GM18511 (cell line): ENCODE measurements around the gene NTRK2.
"Not testable (repeated sequence)": the region's sequence is repeated elsewhere in the genome, so short reads cannot be mapped to it uniquely, and the experiment has no call there.

Experiments used
- ATAC-seq: cut with Tn5 transposase; IDR thresholded peaks from one replicate; pipeline ENCODE4 v1.9.1; 2021; ENCODE audit warnings: mild to moderate bottlenecking, moderate library complexity; ENCODE audit not compliant: unreplicated experiment

NTRK2 gene

DNA sequence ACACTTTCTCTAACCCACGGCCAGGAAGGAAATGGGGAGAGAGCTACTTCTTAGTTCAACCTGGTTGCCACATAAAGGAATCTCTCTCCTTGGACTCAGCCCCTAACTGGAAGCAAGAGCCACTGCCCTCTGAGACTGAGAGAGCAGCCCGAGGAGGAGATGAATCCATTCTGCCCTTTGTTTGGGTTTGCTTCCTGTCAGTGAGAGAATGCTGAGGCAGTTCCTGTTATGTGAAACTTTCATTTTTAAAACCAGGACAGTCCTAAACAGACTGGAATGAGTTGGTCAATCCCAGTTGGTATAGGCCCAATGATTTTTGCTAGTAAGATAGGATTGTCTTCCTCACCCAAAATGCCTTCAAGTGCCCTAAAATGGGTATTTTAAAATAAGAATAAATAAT is 205.1 kb downstream of the NTRK2 start:
- no peak for ATAC-seq

DNA sequence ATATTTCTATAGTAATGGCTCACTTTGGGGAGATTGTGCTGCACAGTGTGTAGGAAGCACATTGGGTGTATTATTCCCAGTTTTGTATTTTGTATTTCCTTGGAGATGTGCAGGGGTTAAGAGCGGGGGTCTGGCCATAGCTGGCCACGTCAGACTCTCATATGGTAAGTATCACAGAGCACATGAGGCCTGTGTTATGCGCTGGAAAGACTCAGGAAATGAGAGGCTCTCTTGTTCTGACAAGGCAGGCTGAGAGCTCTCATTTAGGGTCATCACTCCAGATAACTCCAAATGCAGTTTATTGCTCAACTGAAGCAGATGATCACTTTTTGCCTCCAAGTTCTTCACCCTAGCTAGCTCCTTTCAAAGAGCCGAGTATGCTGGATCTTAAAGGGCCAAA is 205.7 kb downstream of the NTRK2 start:
- no peak for ATAC-seq

DNA sequence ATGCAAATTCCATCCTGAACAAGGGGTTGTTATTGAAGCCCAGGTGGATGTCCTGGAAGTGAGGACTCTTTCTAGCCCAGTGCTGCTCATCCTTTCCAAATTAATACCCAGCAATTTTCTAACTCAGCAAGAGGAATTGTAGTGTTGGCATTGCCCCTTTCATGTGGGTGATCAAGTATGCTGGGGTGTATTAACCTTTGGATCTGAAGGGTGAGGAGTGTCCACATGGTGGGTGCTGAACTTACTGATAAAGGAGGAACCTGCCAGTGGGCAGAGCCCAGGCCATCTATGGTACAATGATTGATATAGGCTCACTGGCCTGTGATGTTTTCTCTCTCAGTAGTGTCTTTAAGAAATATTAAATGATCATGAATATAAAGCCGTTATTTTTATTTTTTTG is 210.1 kb downstream of the NTRK2 start:
- ATAC-seq: no peak

DNA sequence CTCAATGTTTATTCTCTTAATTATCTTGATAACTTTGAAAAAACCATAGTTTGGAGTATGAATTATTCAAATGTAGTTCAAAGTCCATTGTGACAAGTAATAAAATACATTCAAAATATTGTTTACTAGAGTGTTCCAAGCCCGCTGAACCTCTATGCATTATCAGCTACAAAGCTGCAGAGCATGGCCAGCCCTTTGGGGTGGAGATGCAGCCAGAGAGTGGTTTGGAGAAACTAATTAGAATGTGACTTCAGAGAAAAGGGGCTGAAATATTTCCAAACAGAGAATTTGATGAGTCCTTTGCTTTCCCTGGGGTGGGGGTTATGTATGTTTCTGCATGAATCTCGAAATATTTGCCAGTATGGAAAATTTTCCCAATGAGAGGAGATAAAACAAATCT is 211.3 kb downstream of the NTRK2 start:
- no peak for ATAC-seq

DNA sequence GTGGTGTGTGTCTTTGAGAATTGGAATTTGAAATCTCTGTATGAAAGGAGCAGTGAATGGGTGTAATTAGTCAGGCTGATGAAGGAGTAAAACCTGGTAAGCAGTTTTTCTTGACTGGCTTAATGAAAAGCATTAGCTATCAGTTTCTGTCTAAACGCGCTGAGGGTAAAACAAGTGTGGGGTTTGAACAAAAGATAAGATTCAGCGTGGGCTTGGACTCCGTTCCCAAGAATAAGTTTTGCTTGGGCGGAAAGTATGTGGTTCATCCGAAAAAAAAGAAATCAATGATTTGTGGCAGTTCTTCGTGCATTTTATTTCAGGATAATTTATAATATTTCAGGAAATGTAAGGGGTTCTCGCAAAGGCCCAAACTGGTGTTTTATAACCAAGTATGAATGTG is 217.3 kb downstream of the NTRK2 start:
- no peak for ATAC-seq

DNA sequence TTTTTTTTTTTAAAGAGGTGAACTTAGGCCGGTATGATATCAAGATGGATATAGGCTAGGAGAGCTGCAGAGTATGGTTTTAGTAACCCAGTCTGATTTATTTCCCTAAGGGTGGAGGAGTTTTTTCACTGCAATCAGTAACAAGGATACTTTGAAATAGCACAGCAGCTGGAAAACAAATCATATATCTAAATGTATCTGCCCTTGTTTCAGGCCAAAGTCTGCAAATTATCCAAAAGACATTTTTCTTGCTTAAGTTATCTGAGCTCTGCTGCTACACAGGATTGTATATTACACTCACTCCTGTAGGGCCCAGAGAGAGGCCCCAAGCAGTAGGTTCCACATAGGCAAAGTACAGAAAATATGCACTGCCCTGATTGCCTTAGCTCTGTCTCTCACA is 222.4 kb downstream of the NTRK2 start:
- ATAC-seq: no peak

DNA sequence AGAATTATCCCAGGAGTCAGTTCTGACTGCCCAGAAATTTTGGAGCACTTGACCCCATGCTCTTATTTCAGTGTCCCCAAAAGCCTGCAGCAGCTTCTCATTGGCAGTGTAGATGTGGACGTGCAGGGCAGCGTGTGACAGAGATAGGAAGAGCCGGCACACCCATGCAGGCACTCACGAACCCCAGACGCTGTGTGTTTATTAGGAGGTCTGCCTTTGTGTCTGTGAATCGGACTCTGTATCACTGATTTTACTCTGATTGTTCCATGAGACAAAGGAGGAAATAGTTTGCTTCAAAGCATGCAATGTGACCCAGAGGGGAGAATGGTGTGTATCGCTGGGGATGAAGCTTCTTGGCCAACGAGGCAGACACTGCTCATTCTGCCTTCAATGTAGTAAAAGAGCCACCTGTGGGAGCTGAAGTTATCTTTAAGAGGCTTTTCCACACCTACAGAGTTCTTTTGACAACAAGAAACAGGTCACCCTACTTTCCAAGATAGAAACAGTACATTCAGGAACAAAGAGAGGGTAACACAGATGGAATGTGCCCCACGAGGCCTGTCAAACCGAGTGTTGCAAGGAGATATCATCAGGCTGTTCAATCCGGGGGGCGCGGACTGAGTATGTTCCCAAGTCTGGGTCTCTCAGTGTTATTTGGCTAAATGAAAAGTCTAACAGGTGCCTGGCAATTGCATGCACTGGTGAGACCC is 224.0 kb downstream of the NTRK2 start:
- ATAC-seq: no peak

DNA sequence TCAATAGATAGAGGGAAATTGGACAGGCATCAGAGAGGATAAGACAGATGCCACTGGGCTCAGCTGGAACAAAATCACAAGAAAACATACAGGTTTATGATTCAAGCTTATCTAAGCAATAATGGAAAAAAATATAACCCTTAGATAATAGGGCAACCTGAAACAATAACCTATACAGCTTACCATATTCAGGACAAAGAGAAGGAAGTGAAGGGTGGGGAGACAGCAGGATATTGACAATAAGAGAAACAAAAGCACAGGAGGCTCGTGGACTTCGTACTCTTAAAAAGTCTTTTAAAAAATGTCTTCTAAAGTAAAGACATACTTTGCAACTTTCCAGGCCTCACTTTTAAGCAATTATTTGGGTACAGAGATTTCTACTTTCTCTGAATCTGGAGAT is 225.3 kb downstream of the NTRK2 start:
- ATAC-seq: no peak

DNA sequence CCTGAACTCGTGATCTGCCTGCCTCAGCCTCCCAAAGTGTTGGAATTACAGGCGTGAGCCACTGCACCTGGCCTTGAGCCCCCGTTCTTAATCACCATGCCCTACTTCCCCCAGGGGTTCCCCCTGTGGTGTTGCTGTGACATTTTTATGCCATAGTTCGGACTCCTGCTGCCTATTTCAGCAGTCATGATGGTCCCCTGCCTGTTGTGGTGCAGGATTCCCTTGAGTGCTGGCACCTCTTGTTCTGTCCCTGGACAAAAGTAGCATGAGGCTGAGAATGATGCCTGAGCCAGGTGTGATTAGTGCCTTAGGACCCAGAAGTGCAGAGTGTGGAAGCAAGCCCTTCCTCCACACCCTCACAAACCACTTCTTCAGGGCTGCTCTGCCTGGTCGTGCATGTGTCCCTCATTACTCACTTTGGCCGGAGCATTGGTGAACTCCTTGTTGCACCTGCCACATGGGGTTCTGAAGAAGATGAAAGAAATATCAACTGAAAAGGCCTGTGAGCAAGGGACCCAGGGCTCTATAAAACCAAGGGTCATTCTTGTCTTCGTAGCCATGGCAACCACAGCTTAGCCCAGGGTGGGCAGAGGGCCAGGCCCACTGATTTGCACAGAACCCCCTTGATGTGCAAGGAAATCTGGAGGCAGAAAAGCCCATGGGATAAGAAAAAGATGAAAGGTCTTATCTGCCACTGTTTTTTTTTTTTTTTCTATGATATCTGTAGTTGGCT is 228.0 kb downstream of the NTRK2 start:
- no peak for ATAC-seq

DNA sequence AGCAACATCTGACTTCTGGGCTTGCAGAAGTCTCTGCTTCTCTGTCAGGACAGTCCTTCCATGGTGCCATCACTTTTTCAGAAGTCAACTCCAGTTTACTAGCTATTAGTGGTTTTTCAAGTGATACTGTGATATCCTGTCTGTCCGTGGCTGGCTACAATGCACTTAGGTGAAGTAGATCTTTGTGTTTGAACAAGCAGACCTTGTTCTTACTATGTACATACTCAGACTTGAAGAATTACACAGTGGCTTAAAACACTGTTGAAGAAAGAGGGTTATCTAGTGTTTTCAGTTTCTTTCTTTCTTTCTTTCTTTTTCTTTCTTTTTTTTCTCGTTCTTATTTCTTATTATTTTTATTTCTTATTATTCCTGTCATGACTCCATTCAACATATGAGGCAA is 228.7 kb downstream of the NTRK2 start:
- no peak for ATAC-seq

DNA sequence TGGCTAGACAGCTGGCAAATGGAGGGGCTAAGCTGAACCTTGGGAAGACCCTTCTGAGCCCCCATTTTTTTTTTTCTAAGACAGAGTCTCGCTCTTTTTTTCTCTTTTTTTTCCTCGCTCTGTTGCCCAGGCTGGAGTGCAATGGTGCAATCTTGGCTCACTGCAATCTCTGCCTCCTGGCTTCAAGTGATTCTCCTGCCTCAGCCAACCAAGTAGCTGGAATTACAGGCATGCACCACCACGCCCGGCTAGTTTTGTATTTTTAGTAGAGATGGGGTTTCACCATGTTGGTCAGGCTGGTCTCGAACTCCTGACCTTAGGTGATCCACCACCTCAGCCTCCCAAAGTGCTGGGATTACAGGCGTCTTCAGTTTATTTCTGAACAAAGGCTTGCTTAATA is 229.1 kb downstream of the NTRK2 start:
- not testable (repeated sequence) for ATAC-seq

DNA sequence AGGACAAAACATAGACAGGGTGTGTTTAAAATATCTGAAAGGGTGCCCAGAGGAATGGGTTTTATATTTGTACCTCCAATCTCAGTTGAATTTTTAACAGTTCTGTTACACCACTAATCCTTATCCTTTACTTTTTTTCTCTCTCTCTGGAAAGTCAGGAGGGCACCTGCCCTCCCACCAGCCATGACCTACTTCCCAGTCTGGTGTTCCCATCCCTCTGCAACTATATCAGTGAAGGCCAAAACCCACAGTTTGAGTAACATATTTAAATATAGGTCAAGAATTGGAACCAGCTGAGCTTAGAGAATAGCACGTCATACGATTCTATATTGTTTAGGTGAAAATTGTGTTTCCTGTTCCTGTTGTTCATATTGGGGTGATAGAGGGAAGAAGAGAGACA is 229.8 kb downstream of the NTRK2 start:
- ATAC-seq: no peak

DNA sequence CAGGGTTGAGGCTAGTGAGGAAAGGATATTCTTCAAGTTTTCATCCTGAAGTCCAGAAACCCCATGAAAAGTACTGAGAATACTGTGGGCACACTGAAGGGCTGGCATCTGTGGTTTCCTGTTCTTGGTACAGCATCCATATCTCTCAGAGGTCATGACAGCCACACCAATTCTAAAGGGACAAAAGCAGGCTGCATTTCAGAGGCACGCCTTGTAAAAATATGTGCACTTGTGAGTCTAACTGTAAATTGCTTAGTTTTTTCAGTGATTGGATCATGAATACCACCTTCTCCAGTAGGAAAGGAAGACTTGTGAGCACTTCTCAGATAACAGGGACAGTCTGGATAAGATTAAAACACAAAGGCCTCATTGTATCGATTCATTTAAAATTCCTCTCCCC is 230.9 kb downstream of the NTRK2 start:
- ATAC-seq: no peak

DNA sequence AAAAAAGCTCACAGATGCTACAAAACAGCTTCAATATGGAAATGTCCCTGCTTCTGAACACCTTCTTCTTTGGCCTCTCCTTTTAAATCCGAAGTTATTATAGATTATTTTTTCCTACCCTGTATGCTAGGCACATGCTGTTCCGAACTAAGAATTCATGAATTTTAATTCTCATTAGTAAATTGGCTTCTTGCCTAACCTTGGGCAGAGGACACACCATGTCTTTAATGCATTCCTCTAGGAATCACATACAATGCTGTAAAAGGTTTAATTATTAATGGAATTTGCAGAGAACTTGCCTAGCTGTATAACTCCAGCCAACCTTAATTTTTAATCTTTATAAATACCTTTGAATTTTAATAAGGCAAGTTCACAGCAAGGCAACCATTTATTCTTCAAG is 234.4 kb downstream of the NTRK2 start:
- ATAC-seq: no peak

DNA sequence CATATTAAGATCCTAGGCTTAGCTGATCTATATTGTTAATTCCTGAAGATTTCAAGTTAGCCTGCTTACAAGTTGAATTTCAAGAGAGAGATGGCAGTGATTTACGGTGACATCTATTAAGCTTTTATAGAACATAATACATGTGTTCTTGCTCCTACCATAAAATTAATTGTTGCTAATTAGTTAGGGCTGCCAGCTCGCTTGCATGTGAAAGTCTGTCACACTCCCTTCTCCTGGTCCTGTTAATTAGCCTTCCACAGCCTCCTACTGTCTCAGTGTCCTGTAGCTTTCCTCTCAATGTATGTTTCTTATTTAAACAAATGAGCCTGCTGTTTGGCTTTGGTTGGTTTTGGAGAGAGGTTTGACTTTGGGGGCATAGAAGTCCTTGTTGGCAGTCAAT is 247.2 kb downstream of the NTRK2 start:
- ATAC-seq: no peak

DNA sequence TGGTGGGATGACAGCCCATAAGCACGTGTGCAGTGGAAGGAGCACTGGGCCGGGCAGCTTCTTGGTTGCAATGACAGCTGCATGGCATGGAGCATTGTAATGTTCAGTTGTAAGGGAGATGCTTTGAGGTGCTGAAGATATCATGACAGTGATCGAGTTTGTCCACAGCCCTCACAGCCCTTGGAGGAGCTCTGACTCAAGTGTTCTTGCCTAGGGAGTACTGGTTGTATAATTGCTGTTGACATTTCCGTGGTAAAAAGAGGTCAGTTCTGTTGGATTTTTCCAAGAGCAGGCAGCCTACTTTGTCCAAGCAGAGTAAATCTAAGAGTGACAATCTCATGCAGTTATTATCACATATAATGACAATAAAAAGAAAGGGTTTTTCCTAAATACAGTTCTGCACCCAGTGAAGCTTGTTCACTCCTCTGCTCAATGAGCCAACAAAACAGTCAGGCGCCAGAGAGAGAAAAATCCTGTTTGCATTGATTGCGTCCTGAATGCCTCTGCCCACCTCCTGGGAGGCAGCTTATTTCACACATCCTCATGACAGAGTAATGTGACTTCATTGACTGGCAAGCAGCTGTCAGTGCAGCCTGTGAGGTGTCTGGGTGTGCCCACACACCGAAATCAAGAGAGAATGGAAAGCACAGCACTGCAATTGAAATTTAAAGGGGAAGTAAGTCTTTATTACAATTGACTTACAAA is 248.0 kb downstream of the NTRK2 start:
- no peak for ATAC-seq

DNA sequence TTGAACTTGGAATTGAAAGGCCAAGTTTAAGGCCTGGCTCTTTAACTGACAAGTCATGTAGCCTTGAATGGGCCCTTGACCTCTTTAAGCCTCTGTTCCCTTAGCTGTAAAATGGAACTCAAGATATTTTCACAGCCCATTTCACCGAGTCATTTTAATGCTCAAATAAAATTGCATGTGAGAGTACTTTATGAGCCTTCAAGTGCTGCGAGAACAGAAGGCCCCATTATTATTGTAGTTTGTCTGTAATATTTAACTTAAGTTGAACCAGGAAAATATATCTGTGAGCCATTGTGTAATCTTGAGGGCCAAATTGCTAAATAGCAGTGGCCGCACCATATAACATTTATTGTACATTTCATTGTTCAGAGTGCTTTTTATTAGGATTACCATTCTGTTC is 249.9 kb downstream of the NTRK2 start:
- no peak for ATAC-seq

DNA sequence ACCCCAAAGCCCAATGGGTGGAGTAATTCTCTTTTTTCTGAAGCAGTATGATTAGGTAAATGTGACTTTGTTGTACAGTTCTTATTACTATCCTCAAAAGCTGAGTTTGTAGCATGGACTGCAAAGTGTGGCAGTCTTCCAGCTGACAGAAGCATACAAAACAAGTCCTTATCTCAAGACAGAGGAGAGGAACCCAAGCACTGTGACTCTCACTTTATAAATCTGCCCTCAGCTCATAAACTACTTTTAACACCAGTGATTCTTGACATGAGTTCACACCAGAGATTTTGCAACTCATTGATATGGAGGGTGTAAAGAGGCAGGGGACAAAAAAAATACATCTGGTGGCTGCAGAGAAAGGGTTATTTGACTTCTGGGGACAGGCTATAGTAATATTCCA is 251.6 kb downstream of the NTRK2 start:
- no peak for ATAC-seq

DNA sequence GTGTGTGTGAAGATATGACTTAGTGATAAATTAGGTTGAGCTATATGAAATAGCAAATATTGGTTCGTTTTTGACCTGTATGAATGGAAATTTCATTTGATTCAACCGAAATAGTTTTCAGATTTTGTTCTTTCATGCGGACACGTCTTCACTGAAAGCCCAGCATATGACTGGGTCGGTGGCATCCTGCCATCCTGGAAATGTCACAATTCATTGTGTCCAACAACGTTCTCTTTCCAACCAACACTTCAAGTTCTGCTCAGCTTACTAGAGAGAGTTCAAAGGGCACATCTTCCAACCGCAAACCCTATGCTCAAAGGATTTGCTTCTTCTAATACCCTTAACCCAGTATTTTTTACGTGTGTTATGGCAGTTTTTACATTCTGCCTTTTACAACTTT is 252.5 kb downstream of the NTRK2 start:
- ATAC-seq: no peak

DNA sequence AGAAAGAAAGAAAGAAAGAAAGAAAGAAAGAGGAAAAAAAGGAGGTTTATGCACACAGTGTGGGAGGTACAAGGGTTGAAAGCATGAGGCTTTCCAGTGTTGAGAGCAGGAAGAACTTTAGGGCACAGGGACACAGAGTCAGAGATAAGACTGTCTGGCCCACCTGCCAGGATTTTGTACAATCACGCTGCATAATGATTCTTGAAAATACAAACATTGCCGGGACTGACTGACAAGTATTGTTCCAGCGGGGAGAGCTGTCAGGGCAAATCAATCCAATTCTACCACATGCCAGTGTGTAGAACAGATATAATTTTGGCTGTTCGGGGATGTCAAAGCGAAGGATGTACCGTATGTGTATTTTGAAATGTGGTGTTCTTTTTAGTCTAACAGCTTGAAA is 254.7 kb downstream of the NTRK2 start:
- no peak for ATAC-seq

DNA sequence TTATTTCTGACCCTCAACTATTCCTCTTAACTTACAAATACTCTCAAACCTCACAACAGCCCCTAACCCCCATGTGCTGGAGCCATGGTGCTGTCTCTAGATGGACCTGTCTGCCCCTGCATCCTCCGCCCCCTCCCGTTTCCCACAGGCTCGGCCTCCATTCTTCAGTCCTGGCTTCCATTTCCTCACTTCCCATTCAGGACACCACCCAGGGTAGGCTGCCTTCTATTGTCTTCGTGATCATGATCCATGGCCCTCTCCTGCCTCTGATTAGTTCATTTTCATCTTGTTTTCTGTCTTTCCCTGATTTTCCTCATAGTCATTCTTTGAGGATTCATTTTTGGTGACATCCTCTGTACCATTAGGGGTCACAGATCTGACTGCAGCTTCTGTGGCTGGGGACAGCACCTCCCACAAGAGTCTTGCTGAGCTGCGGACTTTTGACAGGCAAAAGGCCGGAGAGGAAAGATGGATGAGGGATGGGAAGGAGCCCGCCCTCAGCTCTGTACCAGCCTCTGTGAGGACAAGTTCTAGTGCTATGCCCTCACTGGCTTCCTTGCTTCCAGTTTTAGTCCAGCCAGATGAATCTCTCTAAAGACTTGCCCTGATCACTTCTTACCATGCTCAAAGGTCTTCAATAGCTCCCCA is 255.8 kb downstream of the NTRK2 start:
- ATAC-seq: no peak

DNA sequence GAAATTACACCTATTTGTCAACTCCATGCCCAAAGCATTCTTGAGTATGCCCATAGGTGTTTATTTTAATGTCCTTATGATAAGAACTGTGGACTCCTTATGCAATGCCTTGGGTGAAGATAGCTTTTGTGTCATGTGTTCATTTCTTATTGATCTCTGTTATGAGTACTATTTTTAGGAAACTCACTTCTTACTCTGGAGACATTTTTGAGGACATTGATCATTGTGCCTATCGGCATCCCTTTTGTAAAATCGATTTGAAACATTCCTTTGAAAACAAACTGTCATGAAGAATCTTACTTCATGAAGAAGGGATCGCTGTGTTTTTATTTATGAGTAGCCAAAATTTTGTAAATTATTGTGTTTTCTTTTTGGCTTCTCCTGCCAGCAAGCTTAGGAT is 257.3 kb downstream of the NTRK2 start:
- no peak for ATAC-seq
